ENCODE measurements around the gene MTA2.
"Not testable (repeated sequence)": the region's sequence is repeated elsewhere in the genome, so short reads cannot be mapped to it uniquely, and the experiment has no call there.

MTA2 gene

DNA sequence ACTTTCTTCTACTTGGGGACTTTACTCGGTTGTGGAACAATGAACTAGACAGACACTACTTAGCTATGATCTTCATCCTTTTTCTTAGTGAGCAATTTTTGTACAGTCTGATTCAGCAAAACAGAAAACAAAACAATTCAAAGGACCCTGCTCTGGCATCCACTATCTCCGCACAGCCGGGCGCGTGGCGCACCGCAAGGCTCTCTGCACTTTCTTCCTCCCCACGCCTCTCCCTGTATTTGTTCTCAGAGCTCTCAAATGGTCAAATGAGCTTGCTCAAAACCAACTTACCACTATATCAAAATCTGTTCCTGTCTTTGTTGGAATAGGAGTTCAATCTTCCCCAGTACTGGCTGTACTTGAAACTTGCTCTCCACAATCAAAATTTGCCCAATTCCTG is 35.4 kb downstream of the MTA2 start:
- DNase-seq (ENCODE audit: low spot score): no peak

DNA sequence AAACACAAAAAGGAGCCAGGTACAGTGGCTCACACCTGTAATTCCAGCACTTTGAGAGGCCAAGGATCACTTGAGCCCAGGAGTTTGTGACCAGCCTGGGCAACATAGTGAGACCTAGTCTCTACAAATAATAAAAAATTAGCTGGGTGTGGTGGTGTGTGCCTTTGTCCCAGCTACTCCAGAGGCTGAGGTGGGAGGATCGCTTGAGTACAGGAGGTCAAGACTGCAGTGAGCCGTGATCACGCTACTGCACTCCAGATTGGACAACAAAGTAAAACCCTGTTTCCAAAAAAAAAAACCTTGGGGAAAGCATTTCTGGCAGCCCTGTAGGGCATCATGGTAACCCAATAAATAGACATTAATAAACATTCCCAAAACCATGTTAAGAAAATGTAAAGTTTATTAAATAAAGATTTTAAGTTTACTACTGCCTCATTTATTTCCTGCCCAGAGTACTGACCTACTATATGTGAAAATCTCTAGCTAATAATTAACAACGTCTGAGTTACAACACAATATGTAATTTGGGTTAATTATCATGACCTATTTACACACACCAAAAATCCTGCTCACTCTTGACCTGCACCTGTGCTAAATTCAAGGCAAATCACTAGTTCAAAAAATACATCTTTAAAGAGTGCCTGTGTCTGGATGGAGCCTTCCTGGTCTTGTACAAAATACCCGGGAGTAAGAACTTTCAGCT is 36.4 kb downstream of the MTA2 start:
- DNase-seq (ENCODE audit: low spot score): no peak

DNA sequence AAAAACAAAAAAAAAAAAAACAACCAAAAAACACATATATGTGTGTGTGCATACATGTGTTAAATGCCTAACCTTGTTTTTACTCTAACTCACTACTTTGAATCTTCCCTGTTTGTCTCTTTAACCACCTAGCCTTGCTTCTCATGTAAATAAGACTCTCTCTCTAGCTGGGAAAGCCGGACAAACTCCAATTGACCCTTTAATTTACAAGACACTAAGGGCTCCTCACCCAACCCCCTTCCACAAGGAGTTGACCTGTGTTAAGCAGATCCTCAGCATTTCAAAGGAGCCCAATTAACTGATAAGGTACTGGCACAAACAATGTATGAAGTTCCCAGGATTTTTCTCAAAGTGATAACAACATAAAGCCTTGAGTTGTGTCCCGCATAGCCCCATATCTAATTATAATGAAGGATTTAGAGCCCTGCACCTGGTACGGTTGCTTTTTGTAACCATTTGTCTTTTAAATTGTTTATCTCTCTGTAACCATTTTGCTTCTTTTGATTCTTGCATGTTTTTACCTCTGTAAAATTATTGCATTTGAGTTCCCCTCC is 39.9 kb downstream of the MTA2 start:
- not testable (repeated sequence) for DNase-seq (ENCODE audit: low spot score)

GRCh38 chr11:62560566-62561103 is 41.0 kb downstream of the MTA2 start:
- peak; percentile 79 for DNase-seq (ENCODE audit: low spot score)

- not testable (repeated sequence) for DNase-seq (ENCODE audit: low spot score)
Observed at GRCh38 chr11:62559626-62560025, 42.0 kb downstream of the MTA2 start.

DNA sequence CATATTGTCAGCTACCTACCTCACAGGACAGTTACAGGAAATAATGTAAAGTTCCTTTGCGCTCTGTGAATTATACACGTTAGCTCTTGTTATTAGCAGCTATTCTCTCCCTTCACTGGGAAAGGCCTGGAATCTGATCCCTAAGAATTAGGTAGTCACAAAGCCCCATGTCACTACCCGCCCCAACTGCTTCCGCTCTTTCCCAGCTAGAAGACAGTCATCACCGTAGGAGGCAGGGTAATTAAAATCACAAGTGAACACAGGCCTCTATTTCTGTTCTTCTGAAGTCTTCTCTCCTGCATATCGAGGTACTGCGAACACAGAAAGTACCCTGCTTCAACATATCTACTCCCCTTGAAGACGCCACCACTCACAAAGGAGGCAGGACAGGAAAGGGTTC is 42.5 kb downstream of the MTA2 start:
- no peak for DNase-seq (ENCODE audit: low spot score)

DNA sequence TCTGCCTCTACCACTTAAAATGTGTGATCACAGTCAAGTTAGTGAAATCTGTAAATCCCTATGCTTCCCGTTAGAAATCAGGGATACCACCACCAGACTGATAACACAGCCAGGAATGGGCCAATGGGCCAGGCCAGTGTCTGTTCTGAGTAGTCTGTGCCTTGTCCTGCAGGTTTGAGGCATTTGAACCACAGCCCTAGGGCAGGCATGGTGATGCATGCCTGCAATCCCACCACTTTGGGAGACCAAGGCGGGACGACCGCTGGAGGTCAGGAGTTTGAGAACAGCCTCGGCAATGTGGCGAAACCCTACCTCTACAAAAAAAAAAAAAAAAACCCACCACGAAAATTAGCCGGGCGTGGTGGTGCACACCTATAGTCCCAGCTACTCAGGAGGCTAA is 43.0 kb downstream of the MTA2 start:
- no peak for DNase-seq (ENCODE audit: low spot score)

DNA sequence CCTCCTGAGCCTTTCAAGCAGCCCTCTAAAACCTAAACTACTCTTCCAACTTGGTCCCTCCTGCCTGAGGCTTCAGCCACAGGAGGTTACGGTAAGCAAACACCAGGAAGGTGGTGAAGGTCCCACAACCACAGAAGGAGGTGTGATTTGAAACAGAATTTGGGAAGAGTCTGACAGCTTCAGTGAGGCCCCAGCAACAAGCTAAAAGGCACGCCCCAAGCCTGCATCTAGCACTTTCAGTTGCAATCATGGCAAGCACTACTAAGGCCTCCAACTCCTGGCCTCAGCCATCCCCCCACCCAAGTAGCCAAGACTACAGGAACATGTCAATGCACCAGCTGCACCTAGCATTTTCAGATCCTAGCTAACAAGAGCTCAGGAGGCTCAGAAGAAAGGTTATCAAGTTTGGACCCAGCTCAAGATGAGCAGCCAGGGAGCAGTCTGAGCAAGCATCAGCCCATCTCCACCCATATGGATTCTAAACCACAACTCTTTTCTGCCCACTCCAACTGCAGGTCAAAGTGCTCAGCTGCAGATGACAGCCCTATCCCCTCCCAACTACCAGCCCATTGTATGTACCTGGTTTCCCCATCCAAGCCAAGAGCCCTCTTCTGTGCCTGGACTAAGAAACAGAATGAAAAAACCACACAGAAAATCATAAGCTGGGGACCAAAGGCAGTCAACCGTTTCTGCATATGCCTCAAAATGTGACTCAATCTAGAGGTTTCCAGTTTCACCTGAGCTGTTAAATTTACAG is 44.6 kb downstream of the MTA2 start:
- DNase-seq (ENCODE audit: low spot score): peak; percentile 76

GRCh38 chr11:62556108-62556874 is 45.4 kb downstream of the MTA2 start:
- peak; percentile 90 for DNase-seq (ENCODE audit: low spot score)

- peak; percentile 76 for DNase-seq (ENCODE audit: low spot score)
Observed at GRCh38 chr11:62555464-62556107, 46.1 kb downstream of the MTA2 start.

- no peak for DNase-seq (ENCODE audit: low spot score)
Observed at GRCh38 chr11:62554387-62555167, 47.1 kb downstream of the MTA2 start.

- no peak for DNase-seq (ENCODE audit: low spot score)
Observed at GRCh38 chr11:62553839-62554361, 47.8 kb downstream of the MTA2 start.

- DNase-seq (ENCODE audit: low spot score): peak; percentile 75
Observed at GRCh38 chr11:62553080-62553838, 48.4 kb downstream of the MTA2 start.

- DNase-seq (ENCODE audit: low spot score): no peak
Observed at GRCh38 chr11:62552485-62553079, 49.1 kb downstream of the MTA2 start.

GRCh38 chr11:62550478-62550877 is 51.2 kb downstream of the MTA2 start:
- DNase-seq (ENCODE audit: low spot score): not testable (repeated sequence)

- DNase-seq (ENCODE audit: low spot score): no peak
Observed at GRCh38 chr11:62548545-62549335, 52.9 kb downstream of the MTA2 start.

DNA sequence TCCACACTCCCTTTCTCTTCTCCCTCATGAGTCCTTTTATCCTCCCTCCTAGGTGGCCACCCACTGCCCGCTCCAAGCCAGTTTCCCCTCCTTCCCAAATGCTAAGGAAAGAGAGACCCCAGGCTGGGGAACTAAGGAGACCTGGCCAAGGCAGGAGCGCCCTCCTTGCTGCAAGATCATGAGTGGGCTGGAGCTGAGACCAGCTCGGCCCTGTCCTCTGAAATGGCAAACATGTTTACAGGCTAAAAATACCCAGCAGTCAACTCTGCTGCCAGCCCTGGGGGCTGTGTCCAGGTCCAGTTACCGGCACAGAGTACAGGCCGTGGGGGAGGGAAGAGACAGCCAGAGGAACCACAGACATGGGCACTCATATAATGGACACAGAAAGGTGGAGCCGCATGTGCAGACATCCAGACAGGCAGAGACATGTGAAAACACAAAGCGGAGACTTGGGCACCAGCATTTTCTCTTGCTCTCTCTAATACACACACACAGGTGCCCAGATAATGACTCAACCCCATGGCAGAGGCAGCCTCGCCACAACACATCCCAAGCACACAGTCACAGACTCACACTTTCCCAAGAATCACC is 53.9 kb downstream of the MTA2 start:
- DNase-seq (ENCODE audit: low spot score): no peak

GRCh38 chr11:62546929-62547625 is 54.6 kb downstream of the MTA2 start:
- no peak for DNase-seq (ENCODE audit: low spot score)
